ENCODE results near the gene LDHAL6B.

Gene LDHAL6B

GRCh38 chr15:59255680-59256336 lies 49.2 kb downstream of the LDHAL6B start:
- DNase-seq, result no peak

GRCh38 chr15:59256482-59256881 lies 49.8 kb downstream of the LDHAL6B start:
- DNase-seq, result no peak

GRCh38 chr15:59257140-59257539 lies 50.5 kb downstream of the LDHAL6B start:
- DNase-seq, result no peak
